COR-L47 (cell line): ENCODE data around the gene SUGCT.

Experiments
- DNase-seq: peaks from one replicate; lab custom pipeline; 2025; lab: John Stamatoyannopoulos, UW

The SUGCT gene

GRCh38 chr7:40470817-40471216 lies 336.0 kb downstream of the SUGCT start:
- no peak for DNase-seq

- no peak for DNase-seq
These were observed 337.1 kb downstream of the SUGCT start for GRCh38 chr7:40471891-40472290.

- DNase-seq = no peak
These were observed 340.2 kb downstream of the SUGCT start for GRCh38 chr7:40474790-40475680.

- no peak for DNase-seq
These were observed 340.8 kb downstream of the SUGCT start for GRCh38 chr7:40475681-40475982.

GRCh38 chr7:40477094-40477493 lies 342.3 kb downstream of the SUGCT start:
- no peak for DNase-seq

GRCh38 chr7:40482845-40483244 lies 348.0 kb downstream of the SUGCT start:
- DNase-seq = no peak

GRCh38 chr7:40483630-40484029 lies 348.8 kb downstream of the SUGCT start:
- DNase-seq = no peak

GRCh38 chr7:40489844-40490602 lies 355.2 kb downstream of the SUGCT start:
- no peak for DNase-seq

- DNase-seq = no peak
These were observed 355.8 kb downstream of the SUGCT start for GRCh38 chr7:40490603-40490924.

- no peak for DNase-seq
These were observed 358.1 kb downstream of the SUGCT start for GRCh38 chr7:40492946-40493345.

GRCh38 chr7:40493609-40494051 lies 358.8 kb downstream of the SUGCT start:
- no peak for DNase-seq

- no peak for DNase-seq
These were observed 364.2 kb downstream of the SUGCT start for GRCh38 chr7:40498924-40499510.

- no peak for DNase-seq
These were observed 364.9 kb downstream of the SUGCT start for GRCh38 chr7:40499718-40500117.

- no peak for DNase-seq
These were observed 365.4 kb downstream of the SUGCT start for GRCh38 chr7:40500219-40500618.

GRCh38 chr7:40502359-40502758 lies 367.6 kb downstream of the SUGCT start:
- DNase-seq = no peak

- no peak for DNase-seq
These were observed 371.4 kb downstream of the SUGCT start for GRCh38 chr7:40506158-40506557.

- no peak for DNase-seq
These were observed 372.4 kb downstream of the SUGCT start for GRCh38 chr7:40507166-40507565.

GRCh38 chr7:40509287-40509996 lies 374.6 kb downstream of the SUGCT start:
- DNase-seq = no peak

- no peak for DNase-seq
These were observed 381.6 kb downstream of the SUGCT start for GRCh38 chr7:40516376-40516775.

GRCh38 chr7:40519009-40519408 lies 384.2 kb downstream of the SUGCT start:
- no peak for DNase-seq

- no peak for DNase-seq
These were observed 386.4 kb downstream of the SUGCT start for GRCh38 chr7:40520986-40521738.

GRCh38 chr7:40525764-40526163 lies 391.0 kb downstream of the SUGCT start:
- DNase-seq = no peak
